Measurements from ENCODE around the gene SEMA4D. TPM values are rescaled to one million over a fixed set of nuclear protein-coding genes. Genes with fewer than 3 reads are reported as not detected.
A peak's percentile ranks its signal among the peaks of the same experiment; 100 is the strongest.

Gene SEMA4D
- total RNA-seq, 3 donors from 2014 or later, result 20.9 to 26.9 (median 23.1) TPM

DNA sequence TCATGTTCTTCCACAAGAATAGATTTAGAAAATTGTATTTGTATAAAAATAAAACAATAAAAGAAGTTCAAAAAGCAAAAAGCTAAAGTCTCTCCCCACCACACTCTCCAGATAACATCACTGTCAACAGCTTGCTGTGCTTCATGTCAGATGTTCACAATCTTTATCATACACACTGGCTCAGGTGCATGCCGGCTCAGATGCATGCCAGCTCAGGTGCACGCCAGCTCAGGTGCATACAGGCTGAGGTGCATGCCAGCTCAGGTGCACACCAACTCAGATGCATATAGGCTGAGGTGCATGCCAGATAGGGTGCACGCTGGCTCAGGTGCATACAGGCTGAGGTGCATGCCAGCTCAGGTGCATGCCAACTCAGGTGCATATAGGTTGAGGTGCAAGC, 26.5 kb downstream of the SEMA4D start:
- intact Hi-C loops (cut with DNase I, micrococcal nuclease), result no loop called here
- Histone ChIP-seq H3K4me1 (ENCODE audit: low read depth) (peaks cover 7% of the 10 kb centered on the region), H3K36me3 (ENCODE audit: low read depth) (no peaks in the 10 kb centered on the region), H3K4me3 (no peak overlapping the region), H3K9me3 (no peaks in the 10 kb centered on the region)
- DNase-seq (no peak), ATAC-seq (no peak)
- no peak for TF ChIP-seq CTCF (IDR thresholded peaks at IDR 0.05)

- ATAC-seq (no peak), DNase-seq (no peak)
- TF ChIP-seq CTCF (IDR thresholded peaks at IDR 0.05), result no peak
- Histone ChIP-seq H3K4me3 (no peak overlapping the region), H3K4me1 (ENCODE audit: low read depth) (peaks cover 3% of the 10 kb centered on the region), H3K36me3 (ENCODE audit: low read depth) (no peaks in the 10 kb centered on the region), H3K9me3 (no peaks in the 10 kb centered on the region)
- intact Hi-C loops (cut with DNase I, micrococcal nuclease), result no loop called here
Observed at GRCh38 chr9:89470224-89470839, 27.6 kb downstream of the SEMA4D start.

DNA sequence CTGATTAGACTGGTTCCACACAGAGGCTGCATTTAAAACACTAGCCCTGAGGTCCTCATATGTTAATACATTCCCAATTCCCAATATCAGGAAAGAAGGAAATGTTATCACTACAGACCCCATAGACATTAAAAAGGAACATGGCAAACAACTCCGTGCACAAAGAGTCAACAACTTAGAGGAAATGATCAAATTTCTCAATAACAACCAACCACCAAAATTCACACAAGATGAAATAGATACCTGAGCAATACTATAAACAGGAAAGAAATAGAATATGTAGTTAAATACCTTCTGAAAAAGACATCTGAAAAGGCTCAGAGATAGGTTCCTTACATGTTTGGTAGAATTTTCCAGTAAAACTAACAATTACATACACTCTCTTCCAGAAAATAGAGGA, 28.9 kb downstream of the SEMA4D start:
- no peak for DNase-seq
- no peak for TF ChIP-seq CTCF (IDR thresholded peaks at IDR 0.05)
- H3K9me3 ChIP-seq, result no peaks in the 10 kb centered on the region
- no peak for ATAC-seq
- intact Hi-C loops (cut with DNase I, micrococcal nuclease), result no loop called here
- no peak overlapping the region for H3K4me3 ChIP-seq
- peaks cover 3% of the 10 kb centered on the region for H3K4me1 ChIP-seq (ENCODE audit: low read depth)
- H3K36me3 ChIP-seq (ENCODE audit: low read depth), result no peaks in the 10 kb centered on the region

GRCh38 chr9:89468281-89468960, 29.5 kb downstream of the SEMA4D start:
- no peaks in the 10 kb centered on the region for H3K36me3 ChIP-seq (ENCODE audit: low read depth)
- peaks cover 3% of the 10 kb centered on the region for H3K4me1 ChIP-seq (ENCODE audit: low read depth)
- no peaks in the 10 kb centered on the region for H3K9me3 ChIP-seq
- ATAC-seq, result no peak
- no peak for TF ChIP-seq CTCF (IDR thresholded peaks at IDR 0.05)
- intact Hi-C loops (cut with DNase I, micrococcal nuclease), result no loop called here
- no peak for DNase-seq
- H3K4me3 ChIP-seq, result no peak overlapping the region

- TF ChIP-seq CTCF (IDR thresholded peaks at IDR 0.05), result no peak
- Histone ChIP-seq H3K9me3 (no peaks in the 10 kb centered on the region), H3K36me3 (ENCODE audit: low read depth) (no peaks in the 10 kb centered on the region), H3K4me3 (no peak overlapping the region), H3K4me1 (ENCODE audit: low read depth) (peaks cover 3% of the 10 kb centered on the region)
- ATAC-seq (peak; percentile 3), DNase-seq (no peak)
- intact Hi-C loops (cut with DNase I, micrococcal nuclease), result no loop called here
Observed at GRCh38 chr9:89467278-89467625, 30.7 kb downstream of the SEMA4D start.

Measured in mucosa of descending colon (tissue), 3 donors.